ENCODE data around the gene UNC13D. TPM values are rescaled to one million over a fixed set of nuclear protein-coding genes. Genes with fewer than 3 reads are reported as not detected.

UNC13D gene
- total and polyA plus RNA-seq, 8 donors, result 4.7 to 29.0 (median 12.6) TPM

- no peak overlapping the region for H3K27ac ChIP-seq
- no peaks in the 10 kb centered on the region for H3K27me3 ChIP-seq
- peak in 3 of 6 donors; percentile 13 to 42 (median 19) for DNase-seq
- no peak for ATAC-seq
- no peak overlapping the region for H3K4me3 ChIP-seq
- H3K9me3 ChIP-seq, result no peaks in the 10 kb centered on the region
- intact Hi-C loops (cut with DNase I), result loop anchor here in 1 of 3 donors (5.0 kb wide), 1 partner anchor 69 kb away; no protein-coding TSS in a partner anchor
- no peak for FAIRE-seq
- peaks cover 12 to 23% (median 12%) of the 10 kb centered on the region in 3 donors for H3K4me1 ChIP-seq
- peaks cover 0 to 9% (median 6%) of the 10 kb centered on the region in 3 donors for H3K36me3 ChIP-seq
- TF ChIP-seq, protein P1, sequence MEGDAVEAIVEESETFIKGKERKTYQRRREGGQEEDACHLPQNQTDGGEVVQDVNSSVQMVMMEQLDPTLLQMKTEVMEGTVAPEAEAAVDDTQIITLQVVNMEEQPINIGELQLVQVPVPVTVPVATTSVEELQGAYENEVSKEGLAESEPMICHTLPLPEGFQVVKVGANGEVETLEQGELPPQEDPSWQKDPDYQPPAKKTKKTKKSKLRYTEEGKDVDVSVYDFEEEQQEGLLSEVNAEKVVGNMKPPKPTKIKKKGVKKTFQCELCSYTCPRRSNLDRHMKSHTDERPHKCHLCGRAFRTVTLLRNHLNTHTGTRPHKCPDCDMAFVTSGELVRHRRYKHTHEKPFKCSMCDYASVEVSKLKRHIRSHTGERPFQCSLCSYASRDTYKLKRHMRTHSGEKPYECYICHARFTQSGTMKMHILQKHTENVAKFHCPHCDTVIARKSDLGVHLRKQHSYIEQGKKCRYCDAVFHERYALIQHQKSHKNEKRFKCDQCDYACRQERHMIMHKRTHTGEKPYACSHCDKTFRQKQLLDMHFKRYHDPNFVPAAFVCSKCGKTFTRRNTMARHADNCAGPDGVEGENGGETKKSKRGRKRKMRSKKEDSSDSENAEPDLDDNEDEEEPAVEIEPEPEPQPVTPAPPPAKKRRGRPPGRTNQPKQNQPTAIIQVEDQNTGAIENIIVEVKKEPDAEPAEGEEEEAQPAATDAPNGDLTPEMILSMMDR (IDR thresholded peaks at IDR 0.05), result no peak
- WGBS, 2 donors, result 90 to 92% methylated on average over 12 of the region's 12 CpGs
These were observed 18.3 kb downstream of the UNC13D start for GRCh38 chr17:75825748-75826370.

DNA sequence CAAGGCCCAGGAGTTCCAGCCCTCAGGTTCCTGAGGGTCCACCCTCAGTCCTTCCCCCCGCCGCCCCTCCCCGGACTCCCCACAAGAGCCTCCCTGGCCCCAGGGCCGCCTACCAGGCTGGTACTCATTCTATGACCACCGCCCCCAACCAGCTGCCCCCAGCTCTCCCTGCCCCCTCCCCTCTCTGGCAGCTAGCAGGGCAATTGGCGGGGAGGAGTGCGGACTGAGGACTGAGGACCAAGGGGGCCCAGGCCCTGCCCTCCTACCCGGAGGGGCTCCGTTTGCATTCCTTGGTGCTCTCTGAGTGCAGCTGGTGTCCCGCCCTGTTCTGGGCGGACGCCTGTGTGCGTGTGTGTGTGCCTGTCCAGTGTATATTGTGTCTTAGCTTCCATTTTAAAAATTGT lies 19.1 kb downstream of the UNC13D start:
- peaks cover 0 to 15% (median 9%) of the 10 kb centered on the region in 3 donors for H3K36me3 ChIP-seq
- no peaks in the 10 kb centered on the region for H3K9me3 ChIP-seq
- no peak for ATAC-seq
- H3K27me3 ChIP-seq, result no peaks in the 10 kb centered on the region
- FAIRE-seq, result no peak
- peaks cover 12 to 23% (median 12%) of the 10 kb centered on the region in 3 donors for H3K4me1 ChIP-seq
- peak in 4 of 6 donors; percentile 15 to 64 (median 42) for DNase-seq
- WGBS, 2 donors, result 87 to 89% methylated on average over 11 to 13 of the region's 13 CpGs
- TF ChIP-seq, protein P1 (IDR thresholded peaks at IDR 0.05), result no peak
- intact Hi-C loops (cut with DNase I), result loop anchor here in 1 of 3 donors (5.0 kb wide), 1 partner anchor 68 kb away; no protein-coding TSS in a partner anchor
- no peak overlapping the region for H3K27ac ChIP-seq
- H3K4me3 ChIP-seq, result no peak overlapping the region

- Histone ChIP-seq H3K36me3 (peaks cover 0 to 20% (median 13%) of the 10 kb centered on the region in 3 donors), H3K4me3 (no peak overlapping the region), H3K27ac (peak overlapping the region in 1 of 4 donors; percentile 27), H3K4me1 (peaks cover 12 to 23% (median 12%) of the 10 kb centered on the region in 3 donors), H3K27me3 (no peaks in the 10 kb centered on the region), H3K9me3 (no peaks in the 10 kb centered on the region)
- intact Hi-C loops (cut with DNase I), result loop anchor here in 1 of 3 donors (5.0 kb wide), 1 partner anchor 67 kb away; no protein-coding TSS in a partner anchor
- ATAC-seq, result no peak
- TF ChIP-seq, protein P1 (IDR thresholded peaks at IDR 0.05), result no peak
- DNase-seq, result no peak
- FAIRE-seq, result no peak
- 65 to 83% methylated on average over 2 of the region's 2 CpGs for WGBS, 2 donors
These were observed 19.5 kb downstream of the UNC13D start for GRCh38 chr17:75824666-75825065.

DNA sequence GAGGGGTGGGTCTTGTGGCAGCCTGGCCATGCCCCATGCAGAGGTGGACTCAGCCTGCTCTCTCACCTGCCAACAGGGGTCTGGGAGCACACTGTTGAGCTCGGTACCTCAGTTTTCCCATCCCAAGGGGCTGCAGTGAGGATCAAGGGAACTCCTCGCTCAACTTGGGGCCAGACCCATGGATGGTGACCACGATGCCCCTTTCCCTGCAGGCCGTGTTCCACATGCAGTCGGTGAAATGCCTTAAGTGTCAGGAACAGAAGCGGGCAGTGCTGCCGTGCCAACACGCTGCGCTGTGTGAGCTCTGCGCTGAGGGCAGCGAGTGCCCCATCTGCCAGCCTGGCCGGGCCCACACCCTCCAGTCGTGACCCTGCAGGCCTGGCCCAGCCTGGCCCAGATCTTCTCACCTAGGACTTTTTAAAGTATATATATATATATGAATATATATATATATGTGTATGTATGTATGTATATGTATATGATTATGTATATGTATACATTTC lies 20.1 kb downstream of the UNC13D start:
- WGBS, 2 donors, result 93 to 94% methylated on average over 13 of the region's 13 CpGs
- H3K4me3 ChIP-seq, result no peak overlapping the region
- no peaks in the 10 kb centered on the region for H3K9me3 ChIP-seq
- H3K4me1 ChIP-seq, result peaks cover 12 to 23% (median 12%) of the 10 kb centered on the region in 3 donors
- peaks cover 0 to 26% (median 16%) of the 10 kb centered on the region in 3 donors for H3K36me3 ChIP-seq
- DNase-seq, result peak in 2 of 6 donors; percentile 16 to 55
- no peak for FAIRE-seq
- TF ChIP-seq, protein P1 (IDR thresholded peaks at IDR 0.05), result no peak
- no peak for ATAC-seq
- no peaks in the 10 kb centered on the region for H3K27me3 ChIP-seq
- intact Hi-C loops (cut with DNase I), result no loop called here
- H3K27ac ChIP-seq, result no peak overlapping the region

Measured in pancreas (tissue), 10 donors.